Prostate gland (tissue), 2 donors: ENCODE measurements around the gene TMEM81.

Experiments used
- CTCF ChIP-seq, 4 experiments: fragments of 200-600 bp in 2 of 4; fragments of 450-650 bp in 2 of 4; sonication (generic) in 2 of 4; IDR thresholded peaks; 1 replicate in 3 of 4; 2 replicates in 1 of 4; pipeline ENCODE4 v1.5.1; 2016 to 2019; ENCODE audit warnings: antibody characterized with exemption in 4 of 4, mild to moderate bottlenecking in 2 of 4, moderate library complexity in 2 of 4
- POLR2AphosphoS5 ChIP-seq: sonication (generic); formaldehyde crosslinking; IDR thresholded peaks from one replicate; pipeline ENCODE4 v1.6.1; 2017; ENCODE audit warnings: antibody characterized with exemption

DNA sequence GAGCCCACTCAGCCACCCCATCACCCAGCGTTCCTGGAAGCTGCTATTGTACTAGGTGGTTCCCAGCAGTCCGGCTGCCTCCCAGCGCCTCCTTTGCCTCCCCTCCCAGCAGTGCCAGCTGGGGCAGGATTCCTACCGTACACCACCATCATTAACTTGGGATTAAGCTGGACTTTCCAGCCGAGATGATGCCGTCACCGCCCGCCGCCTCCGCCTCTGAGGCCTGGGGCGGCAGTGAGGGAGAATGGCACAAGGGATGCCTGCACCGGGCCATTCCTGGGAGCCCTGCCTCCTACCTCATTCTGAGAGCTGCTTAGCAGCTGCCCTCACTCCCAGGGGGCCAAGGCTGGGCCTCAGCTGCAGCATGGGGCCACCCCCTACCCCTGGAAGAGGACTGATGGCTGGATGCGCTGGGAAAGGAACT, 28.1 kb downstream of the TMEM81 start:
- TF ChIP-seq CTCF (IDR thresholded peaks at IDR 0.05) (no peak), POLR2AphosphoS5 (no peak)
